TTC549 (cell line): ENCODE data around the gene CBX6.
"Not testable (repeated sequence)": the region's sequence is repeated elsewhere in the genome, so short reads cannot be mapped to it uniquely, and the experiment has no call there.

Experiments
- FAIRE-seq: peaks from 2 replicates; lab custom pipeline; 2012; peaks lifted over from hg19 to GRCh38; lab: Jason Lieb, UNC

Gene CBX6

DNA sequence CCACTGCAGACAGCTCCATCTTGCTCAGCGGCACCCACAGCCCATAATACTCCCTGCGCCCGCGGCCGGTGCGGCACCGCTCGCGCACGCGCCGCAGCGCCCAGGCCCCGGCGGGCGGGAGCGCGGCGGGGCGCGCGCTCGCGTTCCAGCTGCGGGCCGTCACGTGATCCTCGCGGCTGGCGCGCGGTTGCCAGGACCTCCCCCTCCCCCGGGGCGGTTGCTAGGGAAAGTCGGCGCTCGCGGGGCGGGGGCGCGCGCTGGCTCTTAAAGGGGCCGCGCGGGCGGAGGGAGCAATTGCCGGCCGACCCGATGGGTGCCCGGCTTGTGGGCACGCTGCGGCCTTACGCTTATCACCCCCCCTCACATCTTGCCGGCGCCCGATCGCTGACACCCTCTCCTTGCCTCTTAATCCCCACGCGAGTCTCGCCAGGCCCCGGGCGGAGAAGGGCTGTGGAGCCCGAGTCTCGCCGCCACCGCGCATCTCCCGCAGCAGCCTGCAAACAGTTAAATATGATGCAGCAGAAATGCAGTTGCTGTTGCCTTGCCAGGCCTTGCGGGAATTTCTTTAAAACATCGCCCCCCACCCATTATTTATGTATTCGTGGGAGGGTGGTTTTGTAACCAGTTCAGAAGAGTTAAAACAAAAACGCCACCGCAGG lies at the start of gene CBX6:
Gene CBX6 (minus strand): TSS at position 45 of the 659 bp plus-strand sequence. CDS start 26 bp downstream, at position 19.
- FAIRE-seq: no peak

DNA sequence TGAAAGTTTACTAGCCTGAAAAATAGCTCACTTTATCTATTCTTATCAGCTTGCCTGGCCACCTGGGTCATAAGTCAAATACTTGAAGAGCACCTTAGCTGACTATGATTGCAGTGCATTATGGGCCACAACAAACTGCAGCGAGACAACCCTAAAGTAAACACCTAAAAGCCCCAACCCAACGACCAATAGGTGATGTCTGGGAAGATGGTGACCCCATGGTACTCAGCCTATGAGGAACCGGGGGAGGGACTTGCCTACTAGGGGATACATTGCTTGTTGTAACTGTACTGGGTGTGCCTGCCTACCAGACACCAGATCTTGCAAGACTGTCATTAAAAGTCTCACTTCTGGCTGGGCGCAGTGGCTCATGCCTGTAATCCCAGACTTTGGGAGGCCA lies 49.8 kb upstream of the CBX6 start:
- no peak for FAIRE-seq

DNA sequence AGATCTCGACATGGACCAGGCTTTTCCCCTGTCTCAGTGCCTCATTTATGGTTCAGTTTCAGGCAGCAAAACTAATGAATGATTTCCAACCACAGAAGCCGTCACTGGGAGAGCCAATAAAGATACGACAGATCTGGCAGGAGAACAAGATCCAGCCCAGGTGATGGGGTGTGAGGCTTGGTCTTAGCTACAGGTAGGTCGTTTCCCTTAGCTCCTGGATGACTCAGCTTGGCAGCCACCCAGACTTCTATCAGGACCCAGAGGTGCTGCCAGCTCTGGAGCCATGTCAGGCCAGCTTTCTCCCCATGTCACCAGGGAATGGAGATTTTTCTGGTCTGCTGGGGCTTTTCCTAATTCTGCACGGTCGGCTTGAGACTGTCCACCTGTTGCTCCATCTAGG lies 49.1 kb upstream of the CBX6 start:
- FAIRE-seq: no peak

DNA sequence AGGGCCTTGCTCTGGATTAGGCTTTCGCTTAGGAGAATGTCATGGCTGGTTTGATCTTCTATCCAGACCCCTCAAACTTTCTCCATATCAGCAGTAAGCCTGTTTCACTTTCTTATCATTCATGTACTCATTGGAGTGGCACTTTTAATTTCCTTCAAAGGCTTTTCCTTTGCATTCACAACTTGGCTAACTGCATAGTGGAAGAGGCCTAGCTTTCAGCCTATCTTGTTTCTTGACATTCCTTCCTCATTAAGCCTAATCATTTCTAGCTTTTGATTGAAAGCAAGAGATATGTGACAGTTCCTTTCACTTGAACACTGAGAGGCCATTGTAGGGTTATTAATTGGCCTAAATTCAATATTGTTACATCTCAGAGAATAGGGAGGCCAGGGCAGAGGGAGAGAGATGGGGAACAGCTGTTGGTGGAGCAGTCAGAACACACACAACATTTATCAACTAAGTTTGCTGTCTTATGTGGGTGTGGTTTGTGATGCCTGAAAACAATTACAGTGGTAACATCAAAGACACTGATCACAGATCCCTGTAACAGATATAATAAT lies 47.7 kb upstream of the CBX6 start:
- FAIRE-seq: no peak

DNA sequence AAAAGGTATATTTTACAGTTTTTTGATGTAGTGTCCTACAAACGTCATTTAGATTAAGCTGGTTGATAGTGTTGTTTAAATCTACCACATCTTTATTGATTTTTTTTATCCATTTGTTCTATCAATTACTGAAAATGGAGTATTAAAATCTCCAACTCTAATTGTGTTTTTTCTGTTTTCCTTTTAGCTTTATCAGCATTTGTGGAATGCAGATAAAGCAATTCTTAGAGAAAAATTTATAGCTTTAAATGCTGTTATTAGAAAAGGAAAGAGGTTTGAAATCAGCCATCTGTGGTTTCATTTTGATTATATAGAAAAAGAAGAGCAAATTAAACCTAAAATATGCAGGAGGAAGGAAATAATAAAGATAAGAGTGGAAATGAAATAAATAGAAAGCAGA lies 39.4 kb upstream of the CBX6 start:
- FAIRE-seq: no peak

DNA sequence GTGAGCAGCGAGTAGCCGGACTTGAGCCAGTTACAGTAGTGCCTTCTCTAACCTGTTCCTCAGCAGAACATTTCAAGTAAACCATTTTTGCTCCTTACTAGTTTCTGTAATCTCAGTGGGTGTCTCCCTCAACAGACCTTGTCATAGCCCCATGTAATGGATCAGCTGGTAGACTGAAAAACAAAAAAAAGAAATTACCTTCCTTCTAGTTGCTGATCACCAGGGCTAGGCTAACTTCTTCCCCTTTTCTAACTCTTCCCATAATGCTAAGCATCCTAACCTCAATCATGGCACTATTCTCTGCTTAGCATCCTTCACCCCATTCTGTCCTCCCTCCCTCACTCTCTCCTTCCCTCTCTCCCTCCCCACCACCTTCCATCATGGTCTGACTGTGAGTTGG lies 35.8 kb upstream of the CBX6 start:
- FAIRE-seq: no peak

DNA sequence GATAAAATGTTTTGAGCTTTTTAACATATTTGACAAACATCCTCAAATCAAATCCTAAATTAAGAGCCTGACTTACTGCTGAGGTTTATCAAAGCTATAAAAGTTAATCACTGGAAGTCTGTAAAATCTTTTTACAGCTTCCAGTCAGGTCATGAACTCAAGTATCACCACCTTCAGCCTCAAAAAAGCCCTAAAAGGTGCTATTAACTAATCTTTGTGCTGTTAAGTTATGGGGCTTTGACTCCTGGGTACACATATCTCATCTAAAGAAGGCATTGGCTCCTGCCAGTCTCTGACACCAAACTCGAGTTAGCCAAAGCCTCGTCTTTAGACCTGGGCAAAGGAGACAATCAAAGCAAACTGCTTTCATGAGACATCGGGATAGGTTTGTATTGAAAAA lies 34.0 kb upstream of the CBX6 start:
- FAIRE-seq: no peak

DNA sequence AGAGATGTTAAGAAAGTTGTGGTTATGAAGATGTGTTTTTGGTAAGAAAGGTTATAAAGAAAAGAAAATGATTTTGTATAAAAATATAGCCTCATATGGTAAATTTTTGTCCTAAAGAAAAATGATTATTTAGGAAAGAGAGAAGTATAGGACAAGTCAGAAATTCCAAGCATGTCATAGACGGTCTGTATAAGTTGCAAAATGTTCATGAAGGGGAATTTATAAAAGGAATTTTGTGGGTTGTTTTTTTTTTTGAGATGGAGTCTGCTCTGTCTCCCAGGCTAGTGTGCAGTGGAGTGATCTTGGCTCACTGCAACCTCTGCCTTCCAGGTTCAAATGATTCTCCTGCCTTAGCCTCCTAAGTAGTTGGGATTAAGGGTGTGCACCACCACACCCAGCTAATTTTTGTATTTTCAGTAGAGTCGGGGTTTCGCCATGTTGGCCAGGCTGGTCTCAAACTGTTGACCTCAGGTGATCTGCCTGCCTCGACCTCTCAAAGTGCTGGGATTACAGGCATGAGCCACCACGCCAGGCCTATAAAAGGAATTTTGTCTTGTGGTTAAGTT lies 32.1 kb upstream of the CBX6 start:
- not testable (repeated sequence) for FAIRE-seq

DNA sequence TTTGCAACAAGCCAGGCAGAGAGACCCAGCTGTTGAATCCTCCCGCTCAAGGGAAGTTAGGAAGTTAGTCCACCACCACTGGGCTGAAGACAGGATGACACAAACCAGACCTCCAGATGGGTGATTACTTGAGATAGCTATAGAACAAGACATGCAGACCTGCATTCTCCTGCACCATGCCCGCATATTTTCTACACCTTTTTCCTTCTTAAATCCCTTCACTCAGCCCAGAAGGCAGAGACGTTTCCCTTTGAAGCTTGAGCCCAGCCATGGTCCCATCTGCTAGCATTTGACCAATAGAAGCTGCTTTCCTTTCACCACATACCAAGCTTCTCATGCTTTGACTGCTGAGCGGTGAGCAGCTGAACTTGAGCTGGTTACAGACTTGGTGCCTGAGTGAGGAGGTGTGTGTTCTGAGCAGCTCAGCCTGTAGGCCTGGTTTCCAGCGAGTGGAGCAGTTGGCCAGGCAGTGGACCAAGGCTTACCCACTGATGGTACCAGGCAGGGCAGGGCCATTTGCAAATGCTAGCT lies 29.2 kb upstream of the CBX6 start:
- no peak for FAIRE-seq

DNA sequence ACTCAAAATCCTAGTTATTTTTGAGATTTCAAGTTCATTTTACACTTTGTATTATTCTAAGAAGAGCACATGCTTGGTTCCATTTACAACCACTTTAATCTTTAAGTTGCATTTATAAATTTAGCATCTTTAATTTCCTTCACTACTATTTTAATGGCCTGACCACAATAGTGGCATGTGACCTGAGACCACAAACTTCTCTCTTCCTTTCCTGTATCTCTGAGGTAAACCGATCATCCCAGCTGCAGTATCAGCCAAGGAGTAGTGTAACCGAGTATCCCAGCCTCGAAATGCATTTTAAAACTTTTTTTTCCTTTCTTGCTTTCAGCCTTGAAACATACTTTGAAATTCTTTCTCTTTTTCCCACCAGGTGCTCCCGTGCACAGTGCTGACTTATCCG lies 28.7 kb upstream of the CBX6 start:
- no peak for FAIRE-seq

DNA sequence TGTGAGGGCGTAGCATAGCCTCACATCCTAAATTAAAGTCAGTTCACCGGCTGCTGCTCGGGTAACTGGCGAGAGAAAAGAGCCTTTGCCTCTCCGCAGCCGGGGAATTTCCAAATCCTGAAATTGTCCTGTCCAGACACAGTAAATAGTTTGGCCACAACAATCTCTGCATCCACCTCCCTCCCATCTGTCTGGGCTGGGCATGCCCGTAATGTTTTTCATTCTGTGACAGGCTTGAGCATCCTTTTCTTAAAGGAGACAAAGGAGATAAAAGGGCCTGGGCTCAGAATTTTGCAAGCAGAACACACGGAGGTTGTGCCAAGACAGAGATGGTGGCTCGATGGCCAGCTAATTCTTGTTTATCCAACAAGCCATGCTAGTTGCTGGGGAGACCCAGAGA lies 19.2 kb upstream of the CBX6 start:
- no peak for FAIRE-seq

DNA sequence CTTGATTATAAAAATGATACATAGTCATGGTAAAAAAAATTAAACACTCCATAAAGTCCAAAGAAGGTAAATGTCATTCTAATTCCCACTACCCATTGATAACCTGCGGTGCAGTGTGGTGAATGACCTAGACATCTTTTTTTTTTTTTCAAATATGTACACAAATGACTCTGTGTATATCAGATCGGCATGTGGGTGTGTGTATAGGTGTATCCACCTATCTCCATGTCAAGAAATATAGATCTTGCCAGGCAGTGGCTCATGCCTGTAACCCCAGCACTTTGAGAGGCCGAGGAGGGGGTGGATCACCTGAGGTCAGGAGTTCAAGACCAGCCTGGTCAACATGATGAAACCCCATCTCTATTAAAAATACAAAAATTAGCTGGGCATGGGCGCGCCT lies 18.4 kb upstream of the CBX6 start:
- no peak for FAIRE-seq

DNA sequence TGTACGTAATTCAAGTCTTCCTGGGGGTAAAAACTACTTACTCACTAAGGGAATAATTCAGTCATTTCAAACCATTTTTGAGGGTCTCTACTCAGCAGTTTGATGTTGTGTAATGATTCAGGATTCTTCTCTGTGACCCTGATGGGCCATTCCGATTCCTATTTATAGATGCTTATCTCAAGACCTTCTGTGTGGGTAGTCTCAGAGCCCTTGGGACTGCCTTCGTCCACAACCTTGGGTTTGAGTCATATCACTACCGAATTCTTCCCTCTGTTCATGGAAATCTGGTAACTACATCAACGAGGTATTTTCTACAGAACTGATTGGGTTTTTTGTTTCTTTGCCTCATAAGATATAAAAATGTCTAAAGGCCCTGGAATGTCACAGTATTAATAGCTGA lies 14.3 kb upstream of the CBX6 start:
- no peak for FAIRE-seq

DNA sequence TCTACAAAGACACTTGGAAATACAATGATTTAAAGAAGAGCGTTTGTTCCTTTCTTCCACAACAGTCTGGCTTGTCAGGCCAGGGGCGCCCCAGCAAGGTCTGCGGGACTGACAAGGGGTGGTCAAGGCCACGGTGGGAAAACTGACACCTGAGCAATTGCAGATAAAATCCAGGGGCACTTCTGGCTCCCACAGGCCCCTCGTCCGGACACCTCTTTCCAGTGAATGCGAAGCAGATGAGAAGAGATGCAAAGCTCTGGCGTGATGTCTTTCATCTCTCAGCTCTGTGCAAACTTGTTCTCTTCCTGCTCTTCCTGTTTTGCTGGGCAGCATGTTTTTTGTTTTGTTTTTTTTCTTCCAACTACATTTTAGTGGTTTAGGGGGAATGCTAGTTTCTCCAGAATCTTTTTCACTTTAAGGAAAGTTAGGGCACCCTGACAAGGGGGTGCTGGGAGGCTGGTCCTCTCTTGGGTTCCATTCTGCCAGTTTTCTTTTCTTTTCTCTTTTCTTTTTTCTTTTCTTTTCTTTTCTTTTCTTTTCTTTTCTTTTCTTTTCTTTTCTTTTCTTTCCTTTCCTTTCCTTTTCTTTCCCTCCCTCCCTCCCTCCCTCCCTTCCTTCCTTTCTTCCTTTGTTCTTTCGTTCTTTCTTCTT lies 11.1 kb upstream of the CBX6 start:
- no peak for FAIRE-seq

DNA sequence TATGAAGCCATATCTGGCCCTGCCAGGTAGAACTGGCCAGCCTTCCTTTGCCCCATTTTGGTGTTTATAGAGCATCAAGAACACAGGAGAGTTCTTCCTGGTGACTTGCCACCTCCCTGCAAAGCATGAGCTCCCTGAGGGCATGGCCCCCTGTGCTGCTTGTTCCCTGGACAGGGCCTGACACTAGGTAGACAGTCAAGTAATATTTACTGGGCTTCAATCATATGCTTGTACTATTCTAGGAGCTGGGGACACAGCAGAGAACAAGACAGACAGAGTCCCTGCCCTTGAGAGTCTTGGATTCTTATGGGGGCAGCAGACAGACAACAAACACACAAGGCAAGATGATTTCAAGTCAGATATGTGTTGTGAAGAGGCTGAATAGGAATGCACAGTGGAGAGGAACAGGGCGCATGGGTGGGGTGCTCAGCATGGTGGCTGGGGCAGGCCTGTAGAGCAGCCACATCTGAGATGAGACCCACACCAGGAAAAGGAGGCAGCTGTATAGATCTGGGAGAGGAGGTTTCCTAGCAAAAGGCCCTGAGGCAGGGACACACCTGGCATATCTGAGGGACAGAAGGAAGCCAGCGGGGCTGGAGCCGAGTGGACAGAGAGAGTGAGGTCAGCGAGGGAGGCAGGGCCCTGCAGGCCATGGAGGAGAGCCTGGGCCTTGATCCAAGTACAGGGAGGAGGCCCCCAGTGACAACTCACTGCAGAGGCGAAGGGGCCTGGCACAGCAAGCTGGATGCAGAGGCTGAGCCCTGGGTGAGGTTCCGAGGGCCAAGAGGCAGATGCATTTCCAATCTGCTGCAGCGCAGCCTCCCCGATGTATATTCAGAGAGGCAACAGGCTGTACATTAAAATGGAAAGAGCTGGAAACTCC lies 10.2 kb upstream of the CBX6 start:
- FAIRE-seq: no peak

DNA sequence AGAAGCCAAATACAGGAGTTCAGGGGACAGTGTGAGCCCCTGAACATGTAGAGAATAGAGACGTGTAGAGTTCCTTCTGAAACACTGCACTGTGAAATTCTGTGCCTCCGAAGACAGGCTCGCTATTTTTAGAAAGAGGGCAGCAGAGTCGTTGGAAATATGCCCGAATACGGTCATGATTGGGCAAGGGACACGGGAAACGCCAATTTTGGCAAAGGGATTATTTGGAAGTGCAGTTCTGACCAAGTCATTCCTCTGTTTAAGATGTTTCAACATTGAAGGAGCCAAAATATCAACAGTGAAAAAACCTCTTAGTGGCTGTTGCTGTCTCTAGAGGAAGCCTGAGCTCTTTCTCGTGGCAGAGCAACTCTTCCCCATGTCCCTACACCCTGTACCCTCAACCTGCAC lies 9.5 kb upstream of the CBX6 start:
- FAIRE-seq: no peak

DNA sequence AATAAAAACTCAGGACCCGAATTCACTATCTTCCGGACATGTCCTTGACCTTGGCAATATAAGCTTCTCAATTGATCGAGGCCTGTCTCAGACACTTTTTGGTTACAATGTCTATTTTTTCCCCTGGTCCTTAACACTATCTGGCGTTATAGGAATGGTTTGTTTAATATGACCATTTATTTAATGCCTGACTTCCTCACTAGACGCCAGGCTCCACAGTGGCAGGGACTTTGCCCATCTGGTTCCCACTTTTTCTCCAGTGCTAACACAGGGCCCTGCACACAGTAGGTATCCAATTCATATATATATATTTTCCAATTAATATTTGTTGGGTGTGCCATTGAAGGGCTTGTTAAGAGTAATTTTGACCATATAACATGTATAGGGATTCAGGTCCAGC lies 7.9 kb upstream of the CBX6 start:
- FAIRE-seq: no peak

DNA sequence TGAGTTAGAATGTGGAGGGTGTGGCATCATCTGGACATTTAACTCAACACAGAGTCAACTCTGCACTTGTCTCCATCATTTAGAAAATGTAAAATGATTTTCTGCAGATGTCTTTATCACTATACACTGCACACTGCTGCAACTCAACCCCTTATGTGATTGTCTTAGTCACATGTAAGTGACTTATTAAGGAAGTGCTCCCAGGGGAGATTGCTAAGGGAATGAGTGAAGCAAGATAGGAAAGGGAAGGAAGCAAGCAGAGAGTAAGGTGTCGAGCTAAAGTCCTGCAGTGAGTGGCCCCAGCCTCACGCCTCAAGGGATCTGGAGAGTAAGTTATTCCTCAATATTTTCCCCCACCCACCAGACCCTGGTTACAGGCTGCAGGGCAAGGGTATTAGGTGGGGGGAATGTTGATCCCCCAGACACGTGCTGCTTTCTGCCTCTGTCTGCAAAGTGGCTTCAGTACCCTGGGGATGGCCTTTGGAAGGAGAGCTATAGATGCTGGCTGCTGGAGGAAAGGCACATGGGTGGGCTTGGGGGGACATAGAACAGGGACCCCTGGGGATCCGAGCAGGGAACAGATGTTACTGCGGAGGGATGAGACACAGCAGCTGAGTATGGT lies 7.2 kb upstream of the CBX6 start:
- no peak for FAIRE-seq

DNA sequence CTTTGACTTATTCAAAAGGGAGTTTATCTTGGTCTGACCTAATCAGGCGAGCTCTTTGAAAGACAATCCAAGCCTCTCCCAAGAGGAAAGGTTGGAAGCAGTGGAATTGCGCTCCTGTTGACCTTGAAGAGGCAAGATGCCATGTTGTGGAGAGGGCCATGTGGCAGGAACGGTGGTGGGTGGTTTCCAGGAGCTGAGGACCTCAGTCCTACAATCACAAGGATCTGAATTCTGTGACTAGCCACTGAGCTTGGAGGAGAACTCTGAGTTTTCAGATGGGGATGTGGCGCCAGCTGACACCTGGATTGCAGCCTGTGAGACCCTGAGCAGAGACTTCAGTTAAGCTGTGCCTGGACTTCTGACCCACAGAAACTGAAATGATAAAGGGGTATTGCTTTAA lies 6.0 kb upstream of the CBX6 start:
- FAIRE-seq: no peak

DNA sequence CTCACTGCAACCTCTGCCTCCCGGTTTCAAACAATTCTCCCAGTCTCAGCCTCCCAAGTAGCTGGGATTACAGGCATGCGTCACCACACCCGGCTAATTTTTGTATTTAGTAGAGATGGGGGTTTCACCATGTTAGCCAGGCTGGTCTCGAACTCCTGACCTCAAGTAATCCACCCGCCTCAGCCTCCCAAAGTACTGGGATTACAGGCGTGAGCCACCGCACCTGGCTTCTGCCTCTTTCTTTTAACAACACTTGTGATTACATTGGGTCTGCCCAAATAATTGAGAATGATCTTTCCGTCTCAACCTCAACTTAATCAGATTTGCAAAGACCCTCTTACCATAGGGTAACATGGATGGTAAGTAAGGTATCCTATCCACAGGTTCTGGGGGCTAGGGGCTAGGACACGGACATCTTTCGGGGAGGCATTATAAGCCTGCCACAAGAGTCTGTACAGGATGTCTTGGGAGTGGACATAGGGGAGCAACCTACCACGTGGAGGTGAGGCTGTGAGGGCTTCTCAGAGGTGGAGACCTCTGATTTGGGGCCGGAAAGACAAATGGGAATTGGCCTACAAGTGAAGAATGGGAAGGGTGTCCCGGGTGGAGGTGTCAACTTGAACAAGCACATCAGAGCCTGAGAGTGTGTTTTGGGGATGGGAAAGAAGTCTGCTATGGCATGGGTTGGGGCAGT lies 2.7 kb upstream of the CBX6 start:
- no peak for FAIRE-seq
